ENCODE measurements around the gene FRG2C. TPM values are rescaled to one million over a fixed set of nuclear protein-coding genes. Genes with fewer than 3 reads are reported as not detected.
A peak's percentile ranks its signal among the peaks of the same experiment; 100 is the strongest.
"Not testable (repeated sequence)": the region's sequence is repeated elsewhere in the genome, so short reads cannot be mapped to it uniquely, and the experiment has no call there.

Gene FRG2C
- total RNA-seq: not detected
- polyA plus RNA-seq: not detected

DNA sequence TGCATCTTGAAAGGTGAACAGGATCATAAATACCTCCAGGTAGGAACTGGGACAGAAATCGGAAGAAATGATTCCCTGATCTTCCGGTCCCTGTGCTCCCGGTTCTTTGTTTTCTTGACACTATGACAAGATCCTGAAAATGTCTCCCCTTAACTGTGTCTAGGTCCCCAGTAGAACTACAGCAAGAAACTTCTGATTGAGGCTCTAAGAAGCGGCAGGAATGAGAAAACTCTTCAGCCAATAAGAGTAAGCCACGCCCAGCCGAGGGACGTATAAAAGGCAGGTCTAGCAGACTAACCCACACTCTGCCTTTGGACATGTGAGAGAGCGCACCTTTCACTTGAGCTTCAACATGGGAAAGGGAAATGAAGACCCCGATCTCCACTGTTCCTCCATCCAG is at the start of gene FRG2C:
TSS of gene FRG2C (plus strand) at position 301 of the 400 bp plus-strand sequence. CDS start at position 353, 52 bp downstream.
- POLR2A ChIA-PET; H3K4me3 ChIP-seq (ENCODE audit: low read length); H3K4me1 Mint-ChIP-seq; H3K9me3 ChIP-seq (ENCODE audit: low read length); DNase-seq; H3K36me3 ChIP-seq (ENCODE audit: insufficient read depth, low read length); H3K27ac Mint-ChIP-seq; H3K4me1 ChIP-seq (ENCODE audit: insufficient read depth, low read length); CTCF ChIA-PET; H3K27me3 ChIP-seq (ENCODE audit: insufficient read depth, low read length, poor library complexity, severe bottlenecking); H3K27ac ChIP-seq (ENCODE audit: low read depth, low read length); H3K4me3 Mint-ChIP-seq: not testable (repeated sequence)
- Mint-ChIP-seq H3K9me3 (peaks cover 19 to 36% (median 24%) of the 10 kb centered on the region in 5 donors), H3K27me3 (peaks cover 37 to 46% of the 10 kb centered on the region in 2 donors), H3K36me3 (peaks cover 2 to 12% (median 2%) of the 10 kb centered on the region in 3 donors)

DNA sequence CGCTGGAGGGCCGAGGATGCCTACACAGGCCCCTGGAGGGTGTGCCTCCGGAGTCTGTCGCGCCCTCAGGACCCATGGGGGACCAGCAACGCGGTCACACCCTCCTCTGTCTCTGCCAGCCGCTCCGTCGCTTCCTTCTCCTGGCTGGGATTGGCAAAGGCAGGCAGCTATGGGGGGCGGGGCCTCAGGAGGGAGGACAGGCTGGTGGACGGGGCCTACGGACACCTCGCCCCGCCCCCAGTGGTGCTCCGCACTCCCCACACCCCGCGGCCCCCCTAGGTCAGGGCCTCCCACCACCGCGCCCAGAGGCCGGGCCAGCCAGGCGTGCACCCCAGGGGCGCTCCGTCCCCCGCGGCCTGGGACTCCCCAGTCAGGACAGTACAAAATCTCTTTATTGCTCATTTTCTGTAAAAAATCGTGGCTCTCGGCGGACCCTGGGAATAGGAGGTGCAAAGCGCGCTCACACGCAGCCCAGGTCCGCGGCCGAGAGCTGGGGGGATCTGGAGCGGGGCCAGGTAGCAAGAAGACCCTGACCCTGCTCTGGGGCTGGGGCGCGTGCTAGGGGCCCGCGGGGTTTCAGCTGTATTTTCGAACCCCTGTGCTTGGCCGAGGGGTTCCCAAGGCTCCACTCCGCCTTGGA is 45.3 kb upstream of the FRG2C start:
- H3K27me3 ChIP-seq (ENCODE audit: insufficient read depth, low read length, poor library complexity, severe bottlenecking); H3K4me3 ChIP-seq (ENCODE audit: low read length); H3K9me3 ChIP-seq (ENCODE audit: low read length); H3K27ac ChIP-seq (ENCODE audit: low read depth, low read length); H3K4me1 Mint-ChIP-seq; H3K4me3 Mint-ChIP-seq; DNase-seq; H3K4me1 ChIP-seq (ENCODE audit: insufficient read depth, low read length); H3K36me3 ChIP-seq (ENCODE audit: insufficient read depth, low read length); H3K27ac Mint-ChIP-seq; H3K36me3 Mint-ChIP-seq; H3K9me3 Mint-ChIP-seq; H3K27me3 Mint-ChIP-seq; CTCF ChIA-PET; POLR2A ChIA-PET: not testable (repeated sequence)

DNA sequence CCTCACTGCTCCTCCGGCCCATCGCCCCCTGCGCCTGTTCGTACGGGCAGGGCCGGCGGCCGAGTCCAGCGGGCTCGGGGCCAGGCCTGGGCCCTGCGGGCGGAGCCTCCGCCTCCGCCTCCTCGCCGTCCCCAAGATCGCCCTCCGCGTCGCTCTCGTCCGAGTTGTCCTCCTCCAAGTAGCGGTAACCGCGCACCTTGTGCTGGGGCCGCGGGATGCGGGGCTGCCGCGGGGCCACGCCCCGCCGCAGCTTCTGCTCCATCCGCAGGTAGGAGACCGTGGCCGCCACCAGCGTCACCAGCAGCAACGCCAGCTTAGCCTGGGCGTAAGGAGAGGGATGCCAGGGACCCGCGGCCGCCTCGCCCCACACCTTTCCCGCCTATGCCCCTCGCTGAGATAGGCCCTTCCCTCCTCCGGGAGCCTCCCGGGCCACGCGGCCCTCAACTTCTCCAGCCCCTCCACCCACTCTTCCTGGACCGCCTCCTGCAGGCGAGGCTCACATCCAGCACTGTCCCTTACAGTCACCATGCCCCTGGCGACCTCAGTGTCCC is 44.6 kb upstream of the FRG2C start:
- H3K27ac ChIP-seq (ENCODE audit: low read depth, low read length); H3K27ac Mint-ChIP-seq; H3K36me3 Mint-ChIP-seq; H3K4me1 ChIP-seq (ENCODE audit: insufficient read depth, low read length); H3K9me3 Mint-ChIP-seq; H3K36me3 ChIP-seq (ENCODE audit: insufficient read depth, low read length); H3K4me1 Mint-ChIP-seq; H3K9me3 ChIP-seq (ENCODE audit: low read length); H3K27me3 ChIP-seq (ENCODE audit: insufficient read depth, low read length, poor library complexity, severe bottlenecking); H3K27me3 Mint-ChIP-seq; H3K4me3 ChIP-seq (ENCODE audit: low read length); CTCF ChIA-PET; POLR2A ChIA-PET; DNase-seq: not testable (repeated sequence)
- H3K4me3 Mint-ChIP-seq: peak overlapping the region in 2 of 7 donors; percentile 23 to 27

DNA sequence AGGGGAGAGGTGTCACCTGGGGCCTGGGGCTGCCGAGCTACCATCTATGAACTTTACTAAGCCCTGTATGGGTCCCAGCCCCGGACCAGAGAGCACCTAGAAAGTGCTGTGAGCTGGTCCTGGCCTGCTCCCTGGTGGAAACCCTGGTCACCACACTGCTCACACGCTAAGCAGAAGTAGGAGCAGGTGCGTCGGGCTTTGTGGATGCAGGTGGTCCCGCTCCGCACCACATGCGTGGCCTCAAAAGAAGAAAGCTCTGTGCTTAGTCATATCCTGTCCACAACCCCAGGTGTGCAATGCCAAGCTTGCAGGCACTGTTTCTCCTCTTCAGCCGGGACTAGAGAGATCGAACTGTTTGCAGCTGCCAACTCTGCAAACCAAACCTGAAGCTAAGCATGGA is 42.4 kb upstream of the FRG2C start:
- H3K27me3 Mint-ChIP-seq; H3K27ac Mint-ChIP-seq; DNase-seq; H3K36me3 Mint-ChIP-seq; CTCF ChIA-PET; POLR2A ChIA-PET; H3K4me1 Mint-ChIP-seq; H3K9me3 Mint-ChIP-seq; H3K4me3 ChIP-seq (ENCODE audit: low read length); H3K4me1 ChIP-seq (ENCODE audit: insufficient read depth, low read length); H3K36me3 ChIP-seq (ENCODE audit: insufficient read depth, low read length); H3K4me3 Mint-ChIP-seq; H3K9me3 ChIP-seq (ENCODE audit: low read length); H3K27ac ChIP-seq (ENCODE audit: low read depth, low read length); H3K27me3 ChIP-seq (ENCODE audit: insufficient read depth, low read length, poor library complexity, severe bottlenecking): not testable (repeated sequence)

DNA sequence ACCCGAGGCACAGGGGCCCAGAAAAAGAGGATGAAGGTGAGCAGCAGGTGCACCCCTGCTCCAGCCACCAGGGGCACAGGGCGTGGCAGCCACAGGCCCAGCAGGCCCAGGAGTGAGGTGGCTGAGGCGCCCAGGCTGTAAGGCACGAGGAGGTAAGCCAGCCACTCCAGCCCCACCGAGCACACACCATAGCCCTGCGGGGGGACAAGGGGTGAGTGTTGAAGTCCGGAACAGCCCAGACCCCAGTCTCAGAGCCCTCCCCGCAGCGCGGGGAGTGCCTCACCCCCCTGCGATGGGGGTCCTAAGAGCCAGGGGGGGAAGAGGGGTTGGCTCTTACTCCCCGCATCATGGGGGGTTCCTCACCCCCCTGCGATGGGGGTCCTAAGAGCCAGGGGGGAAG is 40.5 kb upstream of the FRG2C start:
- CTCF ChIA-PET; H3K27me3 Mint-ChIP-seq; H3K4me3 ChIP-seq (ENCODE audit: low read length); H3K36me3 ChIP-seq (ENCODE audit: insufficient read depth, low read length); H3K27ac Mint-ChIP-seq; DNase-seq; POLR2A ChIA-PET; H3K27me3 ChIP-seq (ENCODE audit: insufficient read depth, low read length, poor library complexity, severe bottlenecking); H3K4me1 ChIP-seq (ENCODE audit: insufficient read depth, low read length); H3K9me3 ChIP-seq (ENCODE audit: low read length); H3K4me1 Mint-ChIP-seq; H3K9me3 Mint-ChIP-seq; H3K27ac ChIP-seq (ENCODE audit: low read depth, low read length); H3K4me3 Mint-ChIP-seq; H3K36me3 Mint-ChIP-seq: not testable (repeated sequence)

DNA sequence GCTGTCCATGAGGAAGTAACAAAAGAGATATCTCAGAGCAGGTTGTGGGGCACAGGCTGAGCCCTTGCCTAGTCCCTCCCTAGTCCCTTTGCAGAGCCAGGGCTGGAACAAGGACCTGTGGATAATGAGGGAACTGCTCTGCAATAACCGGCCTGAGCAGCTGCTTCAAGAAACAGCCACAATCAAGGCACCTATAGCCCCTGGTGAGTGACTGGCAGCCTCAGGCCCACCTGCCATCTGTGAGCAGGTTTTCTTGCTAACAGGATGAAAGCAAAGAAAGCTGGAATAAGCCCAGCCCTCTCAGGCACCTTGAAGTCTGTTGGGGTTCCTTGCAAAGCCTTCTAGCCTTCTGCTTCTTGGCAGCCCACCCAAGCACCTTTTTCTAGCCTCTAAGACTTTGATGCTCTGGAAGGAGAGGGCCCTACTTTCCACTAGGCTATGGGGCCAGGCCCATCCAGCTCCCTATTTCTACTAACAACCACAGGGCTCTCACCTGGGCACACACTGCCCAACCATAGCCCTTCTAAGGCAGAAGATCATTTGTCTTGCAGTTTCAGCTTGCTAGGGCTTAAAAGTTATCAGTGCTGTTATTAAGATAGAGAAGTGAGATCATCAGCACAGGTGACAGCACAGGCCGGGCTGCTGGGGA is 33.1 kb upstream of the FRG2C start:
- H3K4me1 Mint-ChIP-seq; CTCF ChIA-PET; H3K9me3 ChIP-seq (ENCODE audit: low read length): not testable (repeated sequence)

DNA sequence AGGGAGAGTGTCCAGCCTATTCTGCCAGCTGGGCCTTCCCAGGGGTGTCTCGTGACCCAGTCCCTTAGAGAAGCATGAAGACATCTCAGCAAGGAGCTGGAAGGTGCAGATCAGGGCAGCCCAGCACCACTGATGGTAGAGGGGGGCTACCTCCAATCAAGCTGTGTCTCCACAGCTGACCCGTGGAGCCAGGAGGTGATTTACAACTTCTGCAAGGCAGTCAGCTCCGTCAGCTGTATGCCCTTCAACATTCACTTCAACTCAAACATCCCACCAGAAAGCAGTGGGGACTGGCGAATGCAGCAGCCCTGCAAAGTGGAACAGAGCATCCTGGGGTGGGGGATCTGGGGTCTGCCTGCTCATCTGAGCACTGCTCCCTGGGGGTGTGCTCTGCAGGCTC is 32.6 kb upstream of the FRG2C start:
- Histone ChIP-seq H3K4me1 (ENCODE audit: insufficient read depth, low read length) (no peaks in the 10 kb centered on the region), H3K36me3 (ENCODE audit: insufficient read depth, low read length) (no peaks in the 10 kb centered on the region), H3K27ac (ENCODE audit: low read depth, low read length) (no peak overlapping the region), H3K4me3 (ENCODE audit: low read length) (no peak overlapping the region), H3K27me3 (ENCODE audit: insufficient read depth, low read length, poor library complexity, severe bottlenecking) (no peaks in the 10 kb centered on the region), H3K9me3 (ENCODE audit: low read length) (no peaks in the 10 kb centered on the region)
- DNase-seq: no peak
- no peaks in the 10 kb centered on the region for H3K4me1 Mint-ChIP-seq
- CTCF ChIA-PET: no interaction called here
- H3K27ac Mint-ChIP-seq: no peak overlapping the region
- no peaks in the 10 kb centered on the region for H3K36me3 Mint-ChIP-seq
- no peaks in the 10 kb centered on the region for H3K27me3 Mint-ChIP-seq
- POLR2A ChIA-PET: no interaction called here
- no peaks in the 10 kb centered on the region for H3K9me3 Mint-ChIP-seq
- H3K4me3 Mint-ChIP-seq: no peak overlapping the region

More for the DNA sequence above, 33.1 kb upstream of the FRG2C start:
- POLR2A ChIA-PET; H3K4me1 ChIP-seq (ENCODE audit: insufficient read depth, low read length); H3K27me3 Mint-ChIP-seq; H3K4me3 Mint-ChIP-seq; H3K4me3 ChIP-seq (ENCODE audit: low read length); H3K36me3 Mint-ChIP-seq; H3K9me3 Mint-ChIP-seq; DNase-seq; H3K36me3 ChIP-seq (ENCODE audit: insufficient read depth, low read length); H3K27ac Mint-ChIP-seq; H3K27ac ChIP-seq (ENCODE audit: low read depth, low read length); H3K27me3 ChIP-seq (ENCODE audit: insufficient read depth, low read length, poor library complexity, severe bottlenecking): not testable (repeated sequence)

DNA sequence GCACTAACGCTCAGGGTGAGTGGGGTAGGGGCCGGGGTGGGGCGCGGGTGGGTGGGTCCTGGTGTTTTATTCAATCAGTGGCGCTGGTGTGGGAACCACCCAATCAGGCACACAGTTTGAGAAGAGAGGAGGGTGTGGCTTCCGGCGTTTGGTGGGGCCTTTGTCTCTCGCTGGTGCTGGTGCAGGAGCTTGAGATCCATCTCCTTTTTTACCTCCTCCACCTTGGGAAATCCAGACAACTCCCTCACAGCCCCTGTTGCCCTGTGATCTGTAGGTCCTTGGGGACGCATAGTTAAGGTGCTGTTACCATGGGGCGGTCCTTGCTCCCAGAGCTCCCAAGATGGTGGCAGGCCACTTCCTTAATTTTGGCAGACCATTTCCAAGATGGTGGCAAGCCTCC is 25.2 kb upstream of the FRG2C start:
- H3K9me3 ChIP-seq (ENCODE audit: low read length); H3K27ac ChIP-seq (ENCODE audit: low read depth, low read length); H3K4me3 ChIP-seq (ENCODE audit: low read length); H3K9me3 Mint-ChIP-seq; H3K4me3 Mint-ChIP-seq; H3K4me1 ChIP-seq (ENCODE audit: insufficient read depth, low read length); H3K36me3 ChIP-seq (ENCODE audit: insufficient read depth, low read length); H3K36me3 Mint-ChIP-seq; POLR2A ChIA-PET; DNase-seq; CTCF ChIA-PET; H3K27me3 ChIP-seq (ENCODE audit: insufficient read depth, low read length, poor library complexity, severe bottlenecking); H3K27me3 Mint-ChIP-seq; H3K27ac Mint-ChIP-seq: not testable (repeated sequence)
- peaks cover 5 to 21% (median 11%) of the 10 kb centered on the region in 3 donors for H3K4me1 Mint-ChIP-seq

All from CD8-positive, alpha-beta memory T cell (primary cell).